GM12891 (cell line): ENCODE data around the gene ZBTB33. TPM values are rescaled to one million over a fixed set of nuclear protein-coding genes. Genes with fewer than 3 reads are reported as not detected.
A peak's percentile ranks its signal among the peaks of the same experiment; 100 is the strongest.

Source experiments
- DNase-seq: peaks from one replicate; pipeline ENCODE4 v3.0.0; 2011; ENCODE audit warnings: low spot score; ENCODE audit not compliant: insufficient read length
- FAIRE-seq: peaks from 2 replicates; lab custom pipeline; 2011; peaks lifted over from hg19 to GRCh38; lab: Jason Lieb, UNC
- PAX5 ChIP-seq: IDR thresholded peaks from 2 replicates; pipeline ENCODE4 v1.6.1; 2011; ENCODE audit warnings: low read length, moderate library complexity, mild to moderate bottlenecking; ENCODE audit not compliant: insufficient read depth, severe bottlenecking
- POLR2A ChIP-seq: IDR thresholded peaks from 2 replicates; pipeline ENCODE4 v1.6.1; 2011; ENCODE audit warnings: low read depth, low read length, control low read depth
- POLR2AphosphoS5 ChIP-seq: IDR thresholded peaks from 2 replicates; pipeline ENCODE4 v1.6.1; 2011; ENCODE audit warnings: low read depth, low read length, control low read depth
- POU2F2 ChIP-seq: IDR thresholded peaks from 2 replicates; pipeline ENCODE4 v1.6.1; 2011; ENCODE audit warnings: low read depth, mild to moderate bottlenecking, control low read depth, low read length, moderate library complexity
- SPI1 ChIP-seq: IDR thresholded peaks from 2 replicates; pipeline ENCODE4 v1.6.1; 2011; ENCODE audit warnings: low read depth, low read length, control low read depth
- TAF1 ChIP-seq: IDR thresholded peaks from 2 replicates; pipeline ENCODE4 v1.6.1; 2011; ENCODE audit warnings: low read depth, low read length, control low read depth
- polyA plus RNA-seq: library from polyadenylated mRNA; unstranded; fragments of >200 nt; gene quantifications from one replicate; pipeline ENCODE4 v1.2.1, GENCODE V29; 2012; ENCODE audit warnings: low read depth, missing spikeins, inconsistent platforms; ENCODE audit not compliant: missing spikeins

The ZBTB33 gene
- 8.4 TPM for polyA plus RNA-seq

DNA sequence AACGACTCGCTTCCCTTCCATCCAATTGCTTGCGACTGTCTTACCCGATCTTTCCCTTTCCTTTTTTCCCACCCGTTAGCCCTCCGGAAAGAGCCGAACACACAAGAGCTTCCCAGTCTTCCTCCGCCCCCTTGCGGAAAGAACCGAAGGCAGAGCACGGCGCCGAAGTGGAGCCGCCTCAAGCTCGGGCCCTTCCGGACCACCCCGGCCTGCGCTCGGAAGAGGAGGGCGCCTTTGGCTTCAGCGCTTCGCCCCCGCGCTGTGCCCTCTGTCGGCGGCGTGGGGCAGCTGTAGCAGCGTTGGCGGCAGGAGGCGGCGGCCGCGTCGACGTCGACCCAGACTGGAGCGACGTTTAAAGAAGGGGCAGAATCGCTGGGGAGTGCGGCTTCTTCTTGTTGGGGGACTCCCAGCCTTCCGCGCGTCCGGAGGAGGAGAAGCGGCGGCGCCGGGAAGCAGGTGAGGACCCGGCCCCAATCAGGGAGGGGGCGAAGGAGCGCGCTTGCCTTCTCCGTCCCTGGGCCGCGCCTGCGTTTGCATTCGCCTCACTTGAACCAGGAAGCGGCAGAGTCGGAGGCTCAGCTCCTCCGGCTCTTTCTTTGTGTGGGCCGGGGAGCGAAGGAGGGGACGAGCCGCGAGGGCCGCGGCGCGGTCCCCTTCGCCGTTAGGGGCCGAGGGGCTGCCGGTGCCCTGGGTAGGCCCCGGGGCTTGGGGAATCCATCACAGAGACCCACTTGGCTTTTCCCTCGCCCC, at the start of gene ZBTB33:
Gene ZBTB33 (plus strand): TSS at position 291 of the 750 bp plus-strand sequence. CDS start 2,604 bp downstream, outside the sequence.
- FAIRE-seq: peak; percentile 99
- TF ChIP-seq POLR2AphosphoS5 (no peak), POLR2A (no peak), TAF1 (0 out of 2 replicates have a peak, but pooled peaks have one; percentile 25)
- DNase-seq: peak; percentile 58

DNA sequence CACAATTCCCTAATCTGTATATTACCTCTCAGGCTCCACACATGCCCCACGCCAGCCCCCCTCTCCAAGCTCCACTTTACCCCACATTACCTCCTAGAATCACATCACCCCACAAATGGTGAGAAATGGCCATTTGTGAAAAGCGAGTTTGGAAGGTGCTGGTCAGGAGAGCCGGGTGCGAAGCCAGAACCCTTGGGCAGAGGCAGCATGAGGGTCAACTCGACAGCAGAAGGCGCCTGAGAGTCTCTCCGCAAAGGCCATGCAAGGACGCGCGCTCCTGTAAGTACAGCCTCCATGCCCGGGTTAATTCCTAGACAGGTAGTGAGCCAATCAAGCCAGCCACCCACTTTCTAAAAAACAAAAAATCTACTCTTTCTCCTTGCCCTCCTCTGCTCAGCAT, 49.8 kb upstream of the ZBTB33 start:
- FAIRE-seq (no peak), DNase-seq (no peak)
- TF ChIP-seq POLR2AphosphoS5 (no peak), POLR2A (no peak), SPI1 (no peak), TAF1 (no peak), POU2F2 (no peak), PAX5 (no peak)

DNA sequence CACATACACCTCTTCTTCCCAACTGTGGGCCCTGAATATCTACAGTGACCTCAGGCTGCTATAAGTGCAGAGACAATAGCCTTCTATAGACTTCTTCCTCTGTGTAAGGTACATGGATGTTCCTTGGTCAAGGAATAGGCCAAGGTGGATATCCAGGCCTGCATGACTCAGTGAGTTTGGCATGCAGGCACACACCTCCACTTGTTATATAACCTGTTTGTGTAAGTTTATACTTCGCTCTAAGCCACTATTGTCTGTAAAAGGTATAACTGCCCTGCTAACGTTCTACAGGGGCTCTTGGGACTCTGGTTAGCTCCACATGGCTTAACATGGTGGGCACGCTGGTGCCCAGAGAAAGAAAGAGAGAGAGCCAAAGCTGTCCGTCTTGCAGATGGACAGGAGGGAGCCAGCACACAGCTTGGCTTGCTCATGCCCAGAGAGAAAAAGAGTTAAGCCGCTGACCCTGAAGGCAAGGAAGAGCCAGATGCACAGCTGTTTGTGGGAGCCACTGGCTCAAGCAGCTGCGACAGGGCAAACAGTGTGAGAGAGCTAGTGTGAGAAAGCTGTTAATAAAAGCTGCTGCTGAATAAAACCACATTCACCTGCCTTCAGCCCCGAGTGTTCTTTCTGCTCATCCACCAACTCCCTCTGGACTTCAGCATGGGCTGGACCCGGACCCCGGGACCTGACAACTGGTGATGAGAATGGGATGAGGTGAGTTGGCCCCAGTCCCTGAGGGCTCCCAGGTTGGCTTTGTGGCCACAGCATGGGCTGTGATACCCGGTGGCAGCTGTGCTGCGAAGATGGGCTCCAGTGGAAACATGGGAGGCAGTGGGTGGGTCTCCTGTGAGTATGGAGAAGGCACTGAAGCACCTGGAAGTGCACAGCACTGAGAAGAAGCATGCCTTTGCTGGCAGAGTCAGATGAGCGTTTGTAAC, 44.5 kb upstream of the ZBTB33 start:
- TF ChIP-seq TAF1 (no peak), PAX5 (no peak), POLR2AphosphoS5 (no peak), POLR2A (no peak), SPI1 (no peak), POU2F2 (no peak)
- FAIRE-seq (peak; percentile 13), DNase-seq (no peak)

GRCh38 chrX:120207009-120207605, 43.5 kb upstream of the ZBTB33 start:
- no peak for DNase-seq
- no peak for TF ChIP-seq TAF1
- TF ChIP-seq POLR2AphosphoS5: no peak
- no peak for TF ChIP-seq PAX5
- no peak for TF ChIP-seq POU2F2
- TF ChIP-seq SPI1: no peak
- TF ChIP-seq POLR2A: no peak
- FAIRE-seq: no peak

DNA sequence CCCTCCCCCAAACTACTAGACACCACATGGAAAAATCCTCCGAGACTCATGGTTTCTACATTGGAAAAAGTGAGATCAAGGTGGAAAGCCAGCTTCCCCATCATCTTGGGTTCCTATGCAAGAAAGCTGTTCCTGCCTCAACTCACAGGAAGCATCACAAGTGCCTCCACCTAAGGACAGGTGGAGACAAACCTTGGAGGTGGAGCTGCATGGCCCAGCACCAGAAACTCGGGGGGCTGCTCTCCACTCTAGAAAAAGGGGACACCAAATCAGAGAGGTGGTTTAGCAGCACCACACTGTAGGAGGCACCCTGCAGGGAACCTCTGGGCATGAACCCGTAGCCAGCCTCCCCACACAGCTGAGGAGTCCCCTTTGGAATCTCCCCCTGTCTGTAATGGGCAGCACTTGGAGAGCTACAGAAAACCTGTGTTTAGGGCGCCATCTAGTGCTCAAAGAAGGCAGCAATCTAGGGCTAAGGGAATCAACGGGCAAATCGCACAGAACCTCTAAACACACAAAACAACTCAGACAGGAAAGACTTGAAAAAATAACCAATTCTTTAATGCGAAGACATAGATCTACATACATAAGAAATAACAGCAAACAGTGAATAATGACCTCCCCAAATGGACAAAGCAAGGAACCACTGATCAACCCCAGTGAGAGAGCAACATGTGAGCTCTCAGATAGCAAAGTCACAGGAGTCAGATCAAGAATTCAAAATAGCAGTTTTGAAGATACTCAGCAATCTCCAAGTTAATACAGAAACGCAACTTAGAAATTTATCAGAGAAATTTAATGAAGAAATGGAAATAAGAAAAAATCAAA, 37.0 kb upstream of the ZBTB33 start:
- FAIRE-seq: peak; percentile 60
- TF ChIP-seq POLR2AphosphoS5 (no peak), POLR2A (no peak), SPI1 (no peak), TAF1 (no peak), PAX5 (no peak), POU2F2 (no peak)
- DNase-seq: peak; percentile 24

DNA sequence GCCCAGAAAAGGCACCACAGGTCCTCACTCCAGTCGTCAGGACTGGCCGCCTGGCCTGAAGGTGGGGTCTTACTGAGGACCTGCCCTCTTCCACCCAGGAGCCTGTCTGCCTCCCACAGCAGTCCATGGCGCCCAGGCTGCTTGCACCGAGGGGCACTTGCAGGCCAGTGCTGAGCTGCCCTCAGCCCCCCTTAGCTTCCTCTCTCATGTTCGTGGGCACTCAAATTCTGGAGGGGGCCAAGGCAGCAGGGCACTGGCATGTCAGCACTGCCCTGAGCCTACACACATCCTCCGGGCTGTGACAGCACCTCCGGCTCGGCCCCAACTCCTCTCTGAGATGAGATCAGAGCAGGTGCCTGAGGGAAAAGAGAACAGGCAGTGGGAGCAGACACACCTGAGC, 27.2 kb upstream of the ZBTB33 start:
- no peak for TF ChIP-seq POLR2A
- TF ChIP-seq POLR2AphosphoS5: no peak
- no peak for TF ChIP-seq PAX5
- no peak for TF ChIP-seq POU2F2
- TF ChIP-seq SPI1: no peak
- TF ChIP-seq TAF1: no peak
- DNase-seq (no peak), FAIRE-seq (no peak)

DNA sequence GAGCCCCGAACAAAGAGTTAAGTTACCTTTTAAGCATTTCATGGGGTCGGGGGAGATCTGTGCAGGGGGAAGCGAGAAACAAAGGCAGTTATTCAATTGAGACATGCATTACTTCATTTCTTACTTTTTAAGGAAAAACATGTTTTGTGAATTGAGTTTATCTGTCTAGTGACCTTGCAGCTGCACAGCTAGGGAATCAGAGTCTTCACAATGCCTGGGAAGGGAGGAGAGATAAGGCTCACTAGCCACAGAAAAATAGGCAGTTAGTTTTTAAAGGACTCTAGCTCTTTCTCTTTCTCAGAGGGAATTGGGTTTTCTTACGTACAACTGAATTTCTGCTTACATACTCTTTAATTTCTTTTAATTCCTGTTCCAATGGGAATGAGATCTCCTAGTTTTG, 26.2 kb upstream of the ZBTB33 start:
- DNase-seq (no peak), FAIRE-seq (no peak)
- no peak for TF ChIP-seq SPI1
- TF ChIP-seq POU2F2: no peak
- no peak for TF ChIP-seq TAF1
- TF ChIP-seq POLR2AphosphoS5: no peak
- no peak for TF ChIP-seq PAX5
- no peak for TF ChIP-seq POLR2A

DNA sequence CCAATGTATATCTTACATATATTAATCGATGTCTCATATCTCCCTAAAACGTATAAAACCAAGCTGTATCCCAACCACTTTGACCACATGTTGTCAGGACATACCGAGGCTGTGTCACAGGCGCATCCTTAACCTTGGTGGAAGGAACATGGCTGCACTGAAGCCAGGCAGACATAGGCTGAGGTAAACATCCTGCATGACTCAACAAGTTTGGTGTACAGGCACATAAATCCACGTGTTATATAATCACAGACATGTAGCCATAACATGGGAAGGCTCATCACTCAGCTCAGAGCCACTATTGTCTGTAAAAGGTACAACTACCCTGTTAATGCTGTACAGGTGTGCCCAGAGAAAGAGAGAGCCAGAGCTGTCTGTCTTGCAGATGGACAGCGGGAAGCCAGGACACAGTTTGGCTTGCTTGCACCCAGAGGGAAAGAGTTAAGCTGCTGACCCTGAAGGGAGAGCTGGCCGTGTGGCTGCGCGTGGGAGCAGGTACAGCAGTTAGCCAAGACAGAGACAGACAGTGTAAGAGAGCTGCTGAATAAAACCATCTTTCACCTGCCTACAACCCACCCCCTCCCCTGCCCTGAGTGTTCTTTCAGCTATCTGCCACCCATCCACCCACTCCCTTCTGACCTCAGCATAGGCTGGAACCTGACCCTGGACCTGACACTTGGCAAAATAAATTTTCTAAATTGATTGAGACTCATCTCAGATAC, 22.3 kb upstream of the ZBTB33 start:
- TF ChIP-seq POLR2A (no peak), POU2F2 (no peak), PAX5 (no peak), SPI1 (no peak), POLR2AphosphoS5 (no peak), TAF1 (no peak)
- DNase-seq: no peak
- FAIRE-seq: peak; percentile 43

- FAIRE-seq (no peak), DNase-seq (no peak)
- TF ChIP-seq POU2F2 (no peak), POLR2A (no peak), TAF1 (no peak), SPI1 (no peak), PAX5 (no peak), POLR2AphosphoS5 (no peak)
These were observed 15.3 kb upstream of the ZBTB33 start for GRCh38 chrX:120235284-120235683.
